IMR-90 (cell line): ENCODE measurements around the gene AKAP13. TPM values are rescaled to one million over a fixed set of nuclear protein-coding genes. Genes with fewer than 3 reads are reported as not detected.
A peak's percentile ranks its signal among the peaks of the same experiment; 100 is the strongest.

Experiments used
- ATAC-seq: fragments of 200-7000 bp; cut with Tn5 transposase; 2 replicates; pipeline ENCODE4 v1.9.1; 2020; ENCODE audit warnings: low read depth, mild to moderate bottlenecking, moderate library complexity
- BruUV-seq: library from RNA; stranded (reverse); fragments of 400-500 nt; replicated peaks from 2 replicates; lab custom pipeline; 2021; lab: Mats Ljungman, UMichigan
- CTCF ChIA-PET: fragments of 300-600 bp; formaldehyde crosslinking; extraction: SDS; loops from one replicate; lab custom pipeline; 2021; ENCODE audit warnings: antibody characterized with exemption; lab: Yijun Ruan, JAX
- POLR2A ChIA-PET: fragments of 300-600 bp; sonication (Branson Sonifier 250); formaldehyde crosslinking; loops from one replicate; lab custom pipeline; 2022; ENCODE audit warnings: antibody characterized with exemption; ENCODE audit not compliant: unreplicated experiment; lab: Charles Lee
- DNase-seq: peaks from one replicate; pipeline ENCODE4 v3.0.0; 2013
- H2AFZ ChIP-seq: replicated peaks from 2 replicates; pipeline ENCODE3; 2013; ENCODE audit warnings: low read length, mild to moderate bottlenecking; ENCODE audit not compliant: poor library complexity
- H2AK5ac ChIP-seq: 2 replicates; pipeline ENCODE4 v1.6.1; 2013; ENCODE audit warnings: low read depth, low read length, inconsistent platforms
- H2AK9ac ChIP-seq: replicated peaks from 2 replicates; pipeline ENCODE3; 2013; ENCODE audit warnings: mild to moderate bottlenecking, low read depth, low read length, moderate library complexity; ENCODE audit not compliant: poor library complexity
- H2BK120ac ChIP-seq: 2 replicates; pipeline ENCODE4 v1.6.1; 2013; ENCODE audit warnings: low read depth, low read length, inconsistent platforms
- H2BK15ac ChIP-seq: 3 replicates; pipeline ENCODE4 v1.6.1; 2013; ENCODE audit warnings: low read depth, low read length, inconsistent platforms
- H2BK20ac ChIP-seq: 2 replicates; pipeline ENCODE4 v1.6.1; 2013; ENCODE audit warnings: low read depth, mild to moderate bottlenecking, inconsistent platforms, low read length, moderate library complexity
- H2BK5ac ChIP-seq: 2 replicates; pipeline ENCODE4 v1.6.1; 2013; ENCODE audit warnings: mild to moderate bottlenecking, low read depth, low read length, inconsistent platforms; ENCODE audit not compliant: poor library complexity, severe bottlenecking
- H3K14ac ChIP-seq: replicated peaks from 2 replicates; pipeline ENCODE4 v1.6.1; 2013; ENCODE audit warnings: low read depth, low read length, inconsistent platforms
- H3K18ac ChIP-seq: 2 replicates; pipeline ENCODE4 v1.6.1; 2013; ENCODE audit warnings: low read depth, low read length, control low read depth
- H3K23ac ChIP-seq: 2 replicates; pipeline ENCODE4 v1.6.1; 2013; ENCODE audit warnings: low read depth, low read length, inconsistent platforms
- H3K27ac ChIP-seq: 2 replicates; pipeline ENCODE4 v1.5.1; 2013; ENCODE audit warnings: mild to moderate bottlenecking, control low read depth, low read length; ENCODE audit not compliant: insufficient read depth
- H3K27me3 ChIP-seq: 2 replicates; pipeline ENCODE4 v1.6.1; 2013; ENCODE audit warnings: low read length; ENCODE audit not compliant: control insufficient read depth, insufficient read depth
- H3K36me3 ChIP-seq: 2 replicates; pipeline ENCODE4 v1.6.1; 2013; ENCODE audit warnings: low read length, mixed read lengths; ENCODE audit not compliant: control insufficient read depth, insufficient read depth
- H3K4ac ChIP-seq: 2 replicates; pipeline ENCODE4 v1.6.1; 2013; ENCODE audit warnings: low read depth, low read length, inconsistent platforms
- H3K4me1 ChIP-seq: 2 replicates; pipeline ENCODE4 v1.6.1; 2013; ENCODE audit warnings: low read length, mixed read lengths; ENCODE audit not compliant: control insufficient read depth, insufficient read depth
- H3K4me2 ChIP-seq: 2 replicates; pipeline ENCODE4 v1.6.1; 2013; ENCODE audit warnings: low read depth, mild to moderate bottlenecking, control low read depth, low read length, moderate library complexity
- H3K4me3 ChIP-seq: 2 replicates; pipeline ENCODE4 v1.5.1; 2013; ENCODE audit warnings: low read depth, mild to moderate bottlenecking, control low read depth, low read length, moderate library complexity; ENCODE audit not compliant: insufficient read depth
- H3K56ac ChIP-seq: 2 replicates; pipeline ENCODE4 v1.6.1; 2013; ENCODE audit warnings: low read length, inconsistent platforms; ENCODE audit not compliant: insufficient read depth; ENCODE audit errors: extremely low read depth
- H3K79me1 ChIP-seq, 2 experiments: 2 replicates each; pipeline ENCODE4 v1.6.1; 2013; ENCODE audit warnings: low read length in 2 of 2, inconsistent platforms in 1 of 2, low read depth in 1 of 2
- H3K9ac ChIP-seq: 2 replicates; pipeline ENCODE4 v1.6.1; 2013; ENCODE audit warnings: low read depth, low read length, control low read depth
- H3K9me1 ChIP-seq: 2 replicates; pipeline ENCODE4 v1.6.1; 2013; ENCODE audit warnings: low read length, inconsistent platforms; ENCODE audit not compliant: insufficient read depth
- H3K9me3 ChIP-seq: 2 replicates; pipeline ENCODE4 v1.6.1; 2013; ENCODE audit warnings: low read length; ENCODE audit not compliant: control insufficient read depth, insufficient read depth
- H4K20me1 ChIP-seq: 2 replicates; pipeline ENCODE4 v1.6.1; 2013; ENCODE audit warnings: low read length, inconsistent platforms; ENCODE audit not compliant: insufficient read depth
- H4K5ac ChIP-seq: 2 replicates; pipeline ENCODE4 v1.6.1; 2013; ENCODE audit warnings: mild to moderate bottlenecking, low read depth, low read length, control low read depth
- H4K8ac ChIP-seq, 2 experiments: 2 replicates each; pipeline ENCODE4 v1.6.1; 2013; ENCODE audit warnings: low read depth in 2 of 2, low read length in 2 of 2, control low read depth in 1 of 2, inconsistent platforms in 1 of 2
- H4K91ac ChIP-seq: 2 replicates; pipeline ENCODE4 v1.6.1; 2013; ENCODE audit warnings: low read depth, low read length, inconsistent platforms; ENCODE audit not compliant: insufficient read depth
- BHLHE40 ChIP-seq: fragments of 150-350 bp; IDR thresholded peaks from 2 replicates; pipeline ENCODE4 v1.6.1; 2016; ENCODE audit warnings: mild to moderate bottlenecking, low read depth, low read length
- CEBPB ChIP-seq: IDR thresholded peaks from 2 replicates; pipeline ENCODE4 v1.6.1; 2012; ENCODE audit warnings: low read depth, low read length, improper control_type of control experiment
- MAFK ChIP-seq: IDR thresholded peaks from 2 replicates; pipeline ENCODE4 v1.6.1; 2012; ENCODE audit warnings: low read depth, low read length, improper control_type of control experiment
- MAZ ChIP-seq: IDR thresholded peaks from 2 replicates; pipeline ENCODE4 v1.6.1; 2012; ENCODE audit warnings: low read depth, mild to moderate bottlenecking, low read length, improper control_type of control experiment, moderate library complexity, borderline replicate concordance
- MXI1 ChIP-seq: IDR thresholded peaks from 2 replicates; pipeline ENCODE4 v1.6.1; 2012; ENCODE audit warnings: low read depth, mild to moderate bottlenecking, low read length, moderate library complexity, borderline replicate concordance
- RAD21 ChIP-seq: IDR thresholded peaks from 2 replicates; pipeline ENCODE4 v1.6.1; 2012; ENCODE audit warnings: low read length, improper control_type of control experiment
- RCOR1 ChIP-seq: IDR thresholded peaks from 2 replicates; pipeline ENCODE4 v1.6.1; 2012; ENCODE audit warnings: mild to moderate bottlenecking, low read length, improper control_type of control experiment; ENCODE audit not compliant: insufficient replicate concordance
- RFX5 ChIP-seq: IDR thresholded peaks from 2 replicates; pipeline ENCODE4 v1.8.0; 2012; ENCODE audit warnings: low read depth, mild to moderate bottlenecking, low read length, moderate library complexity
- WGBS, 2 experiments: methylation state at CpG; one replicate each; pipeline versions ENCODE4 v1.1.5 to v1.1.7; 2013; ENCODE audit warnings: missing lambda C conversion rate in 2 of 2; ENCODE audit not compliant: insufficient read length in 1 of 2; ENCODE audit errors: extremely low coverage in 2 of 2; 5-methylcytosine and 5-hydroxymethylcytosine counted together
- dilution Hi-C: fragments of 300-500 bp; cut with HindIII; formaldehyde crosslinking; loops from one replicate; pipeline ENCODE4 v1.14.3; 2018; ENCODE audit warnings: low sequenced_read_pairs; ENCODE audit not compliant: unreplicated experiment
- in situ Hi-C: fragments of 300-500 bp; cut with MboI; formaldehyde crosslinking; loops from 3 replicates; pipeline ENCODE4 v1.14.3; 2019; ENCODE audit warnings: low sequenced_read_pairs, inconsistent platforms, mixed read lengths
- intact Hi-C: fragments of 100-400 bp; cut with micrococcal nuclease; formaldehyde crosslinking; loops from 2 replicates; pipeline ENCODE4 v1.10.0; 2022
- polyA plus RNA-seq, 3 experiments: library from polyadenylated mRNA; depleted of rRNA; stranded (reverse); fragments of >200 nt; gene quantifications; 2 replicates each; pipeline ENCODE4 v1.2.3, GENCODE V29; 2012; ENCODE audit warnings: low replicate concordance in 1 of 3
- total RNA-seq: library from RNA; depleted of rRNA; stranded (reverse); fragments of >200 nt; gene quantifications from 2 replicates; pipeline ENCODE4 v1.2.3, GENCODE V29; 2012
- TF ChIP-seq, protein P1 (sequence below): fragments of 150-350 bp; IDR thresholded peaks from 2 replicates; pipeline ENCODE4 v1.6.1; 2017; ENCODE audit warnings: mild to moderate bottlenecking, antibody characterized with exemption, low read length, low read depth

AKAP13 gene
- total and polyA plus RNA-seq, 2 of the 4 experiments (the other 2 are of a cell fraction): 10.4 to 46.4 TPM

DNA sequence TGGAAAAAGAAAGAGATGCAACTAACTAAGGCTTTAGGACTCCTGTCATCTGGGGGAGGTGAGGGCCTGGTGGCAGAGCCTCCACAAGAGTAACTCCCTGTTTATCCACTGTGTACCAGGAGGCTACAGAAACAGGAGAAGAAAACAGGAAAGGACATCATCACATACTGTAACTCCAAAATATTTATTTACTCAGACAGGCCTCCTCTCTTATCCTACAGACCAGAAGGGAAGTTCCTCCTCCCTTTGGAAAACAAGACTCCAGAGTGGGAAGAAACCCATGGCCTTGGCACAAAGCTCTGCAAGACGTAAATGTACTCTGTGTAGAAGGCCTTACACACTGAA lies 40.1 kb upstream of the AKAP13 start:
- no peak for DNase-seq
- no peaks in the 10 kb centered on the region for H3K27me3 ChIP-seq
- H3K27ac ChIP-seq: no peak overlapping the region
- dilution Hi-C loops (no loop called here), in situ Hi-C loops (no loop called here), intact Hi-C loops (no loop called here)
- H3K4me2 ChIP-seq: no peak overlapping the region
- TF ChIP-seq CEBPB (no peak), RAD21 (no peak), MXI1 (no peak), RCOR1 (no peak), BHLHE40 (no peak), MAFK (no peak), MAZ (no peak), RFX5 (no peak)
- TF ChIP-seq, protein P1, sequence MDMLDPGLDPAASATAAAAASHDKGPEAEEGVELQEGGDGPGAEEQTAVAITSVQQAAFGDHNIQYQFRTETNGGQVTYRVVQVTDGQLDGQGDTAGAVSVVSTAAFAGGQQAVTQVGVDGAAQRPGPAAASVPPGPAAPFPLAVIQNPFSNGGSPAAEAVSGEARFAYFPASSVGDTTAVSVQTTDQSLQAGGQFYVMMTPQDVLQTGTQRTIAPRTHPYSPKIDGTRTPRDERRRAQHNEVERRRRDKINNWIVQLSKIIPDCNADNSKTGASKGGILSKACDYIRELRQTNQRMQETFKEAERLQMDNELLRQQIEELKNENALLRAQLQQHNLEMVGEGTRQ: no peak
- H3K14ac ChIP-seq: peak overlapping the region; percentile 91
- no CpG with 5 or more reads among the region's 1 CpG for WGBS, 2 experiments
- H4K5ac ChIP-seq: no peak overlapping the region
- H3K56ac ChIP-seq: no peak overlapping the region
- peak overlapping the region in 1 of 2 experiments; percentile 63; a peak in 2 of 4 replicates for H4K8ac ChIP-seq
- peak overlapping the region; percentile 68 for H2AK9ac ChIP-seq
- peak overlapping the region; percentile 72 for H3K4ac ChIP-seq
- ATAC-seq: no peak
- peak overlapping the region; percentile 20 for H2BK5ac ChIP-seq
- H3K36me3 ChIP-seq: no peaks in the 10 kb centered on the region
- no peak overlapping the region for H3K4me3 ChIP-seq
- peak overlapping the region; percentile 38 for H2BK20ac ChIP-seq
- peaks cover 10% of the 10 kb centered on the region for H3K9me1 ChIP-seq
- H4K91ac ChIP-seq: peak overlapping the region; percentile 45
- peak overlapping the region; percentile 39; the same call in 1 of the 3 replicates for H2BK15ac ChIP-seq
- ChIA-PET POLR2A (no interaction called here), CTCF (interaction anchor here (0.7 to 1.3 kb wide), 2 partner anchors 9 to 149 kb away, joined by 4 read pairs; no protein-coding TSS in a partner anchor)
- H3K23ac ChIP-seq: peak overlapping the region; percentile 17; the same call in 1 of the 2 replicates
- H2AK5ac ChIP-seq: peak overlapping the region; percentile 45; the same call in 1 of the 2 replicates
- BruUV-seq: no TSS peak
- peak overlapping the region; percentile 33 for H2BK120ac ChIP-seq
- peak overlapping the region; percentile 60 for H2AFZ ChIP-seq
- no peaks in the 10 kb centered on the region for H3K9me3 ChIP-seq
- H3K9ac ChIP-seq: no peak overlapping the region
- peaks cover 9% of the 10 kb centered on the region for H3K4me1 ChIP-seq
- no peaks in the 10 kb centered on the region for H3K79me1 ChIP-seq
- no peaks in the 10 kb centered on the region for H4K20me1 ChIP-seq
- no peak overlapping the region for H3K18ac ChIP-seq
